Measurements from ENCODE around the gene BAZ2B. TPM values are rescaled to one million over a fixed set of nuclear protein-coding genes. Genes with fewer than 3 reads are reported as not detected.

The BAZ2B gene
- total and polyA plus RNA-seq, 9 of the 15 experiments (the other 6 are each of a cell fraction or from before 2014, with no cell fraction given): 7.5 to 38.6 (median 19.8) TPM

- TF ChIP-seq ARNT (IDR thresholded peaks at IDR 0.05) (no peak; a peak in 1 of 4 replicates), ZNF584 (CRISPR knock-in tag; IDR thresholded peaks at IDR 0.05; ENCODE audit: low read depth) (0 out of 2 replicates have a peak, but pooled peaks have one; percentile 58), CTBP1 (IDR thresholded peaks at IDR 0.05; ENCODE audit: borderline replicate concordance) (peak; percentile 59; the same call in 1 of the 2 replicates), TRIM24 (IDR thresholded peaks at IDR 0.05) (peak; percentile 85 to 91), ZNF224 (CRISPR knock-in tag; IDR thresholded peaks at IDR 0.05) (no peak), RAD51 (IDR thresholded peaks at IDR 0.05; ENCODE audit: borderline replicate concordance, low read depth) (0 out of 2 replicates have a peak, but pooled peaks have one; percentile 29), ZSCAN32 (CRISPR knock-in tag; IDR thresholded peaks at IDR 0.05) (no peak), ZNF518B (CRISPR knock-in tag; IDR thresholded peaks at IDR 0.05) (no peak), ZNF354B (CRISPR knock-in tag; IDR thresholded peaks at IDR 0.05) (no peak), CBX5 (IDR thresholded peaks at IDR 0.05; ENCODE audit: borderline replicate concordance, low read depth) (no peak), SMARCA5 (IDR thresholded peaks at IDR 0.05) (no peak)
Measured at GRCh38 chr2:159497256-159497655, 119.1 kb downstream of the BAZ2B start (continued).

Measured in K562 (cell line).